HEK293 (cell line): ENCODE measurements around the gene CLPX.

Experiments
- EGR2 ChIP-seq: fragments of 450-650 bp; formaldehyde crosslinking; IDR thresholded peaks from 2 replicates; pipeline ENCODE4 v1.5.1; 2016; ENCODE audit warnings: low read depth, missing biosample characterization, missing genetic modification characterization
- KLF17 ChIP-seq: fragments of 450-650 bp; formaldehyde crosslinking; IDR thresholded peaks from 2 replicates; pipeline ENCODE4 v1.5.1; 2016; ENCODE audit warnings: missing biosample characterization, missing genetic modification characterization
- KLF9 ChIP-seq: fragments of 450-650 bp; formaldehyde crosslinking; IDR thresholded peaks from 2 replicates; pipeline ENCODE4 v1.5.1; 2016; ENCODE audit warnings: missing biosample characterization, missing genetic modification characterization, low read depth
- REST ChIP-seq: fragments of 450-650 bp; formaldehyde crosslinking; IDR thresholded peaks from 2 replicates; pipeline ENCODE4 v1.5.1; 2016; ENCODE audit warnings: missing biosample characterization, missing genetic modification characterization
- ZBTB11 ChIP-seq: fragments of 450-650 bp; formaldehyde crosslinking; conservative IDR thresholded peaks from 2 replicates; pipeline ENCODE4 v1.5.1; 2016; ENCODE audit warnings: low read depth, missing biosample characterization, missing genetic modification characterization
- ZBTB44 ChIP-seq: fragments of 450-650 bp; IDR thresholded peaks from 2 replicates; pipeline ENCODE4 v1.5.1; 2018; ENCODE audit warnings: missing biosample characterization, mild to moderate bottlenecking, missing genetic modification characterization
- ZBTB49 ChIP-seq: fragments of 450-650 bp; formaldehyde crosslinking; IDR thresholded peaks from 2 replicates; pipeline ENCODE4 v1.5.1; 2016; ENCODE audit warnings: missing biosample characterization, missing genetic modification characterization, low read depth
- ZNF169 ChIP-seq: fragments of 450-650 bp; formaldehyde crosslinking; IDR thresholded peaks from 2 replicates; pipeline ENCODE4 v1.5.1; 2016; ENCODE audit warnings: missing biosample characterization, missing genetic modification characterization
- ZNF174 ChIP-seq: fragments of 450-650 bp; formaldehyde crosslinking; IDR thresholded peaks from 2 replicates; pipeline ENCODE4 v1.5.0; 2017; ENCODE audit warnings: missing biosample characterization, mild to moderate bottlenecking, missing genetic modification characterization
- ZNF292 ChIP-seq: fragments of 450-650 bp; formaldehyde crosslinking; IDR thresholded peaks from 2 replicates; pipeline ENCODE4 v1.5.1; 2016; ENCODE audit warnings: low read depth, missing biosample characterization, missing genetic modification characterization, borderline replicate concordance
- ZNF362 ChIP-seq: fragments of 450-650 bp; formaldehyde crosslinking; IDR thresholded peaks from 2 replicates; pipeline ENCODE4 v1.5.1; 2016; ENCODE audit warnings: missing biosample characterization, missing genetic modification characterization
- ZNF398 ChIP-seq: fragments of 450-650 bp; formaldehyde crosslinking; IDR thresholded peaks from 2 replicates; pipeline ENCODE4 v1.5.1; 2017; ENCODE audit warnings: missing biosample characterization, missing genetic modification characterization
- ZNF426 ChIP-seq: fragments of 450-650 bp; formaldehyde crosslinking; IDR thresholded peaks from 2 replicates; pipeline ENCODE4 v1.5.1; 2017; ENCODE audit warnings: missing biosample characterization, missing genetic modification characterization, mild to moderate bottlenecking, inconsistent platforms, moderate library complexity
- ZNF626 ChIP-seq: fragments of 450-650 bp; sonication (Bioruptor Pico); formaldehyde crosslinking; IDR thresholded peaks from 2 replicates; pipeline ENCODE4 v1.5.1; 2018; ENCODE audit warnings: missing biosample characterization, missing genetic modification characterization, inconsistent platforms
- ZNF645 ChIP-seq: fragments of 450-650 bp; formaldehyde crosslinking; IDR thresholded peaks from 2 replicates; pipeline ENCODE4; 2016; ENCODE audit warnings: missing biosample characterization, missing genetic modification characterization
- ZNF837 ChIP-seq: fragments of 450-650 bp; formaldehyde crosslinking; IDR thresholded peaks from 2 replicates; pipeline ENCODE4 v1.5.1; 2016; ENCODE audit warnings: missing biosample characterization, missing genetic modification characterization

Gene CLPX

GRCh38 chr15:65184868-65185717, at the start of gene CLPX (continued):
- TF ChIP-seq ZNF292 (tag by site-specific recombination) (no peak), EGR2 (tag by site-specific recombination) (peak; percentile 59), ZNF426 (tag by site-specific recombination) (no peak), ZBTB49 (tag by site-specific recombination) (no peak), ZNF626 (tag by site-specific recombination) (no peak), ZNF837 (tag by site-specific recombination) (no peak), KLF9 (peak; percentile 78), ZNF645 (tag by site-specific recombination) (no peak), ZNF174 (no peak), ZNF169 (tag by site-specific recombination) (no peak), ZBTB11 (peak; percentile 54; the same call in 1 of the 2 replicates), ZBTB44 (tag by site-specific recombination) (no peak), REST (no peak), ZNF398 (tag by site-specific recombination) (peak; percentile 92), ZNF362 (no peak), KLF17 (no peak; the same call in 1 of the 2 replicates)
